Stimulated activated naive CD4-positive, alpha-beta T cell (primary cell): ENCODE data around the gene ATP6V0C.
"Not testable (repeated sequence)": the region's sequence is repeated elsewhere in the genome, so short reads cannot be mapped to it uniquely, and the experiment has no call there.

Experiments
- DNase-seq, 6 experiments: peaks; one replicate each; lab custom pipeline; 2025; lab: John Stamatoyannopoulos, UW

Gene ATP6V0C

DNA sequence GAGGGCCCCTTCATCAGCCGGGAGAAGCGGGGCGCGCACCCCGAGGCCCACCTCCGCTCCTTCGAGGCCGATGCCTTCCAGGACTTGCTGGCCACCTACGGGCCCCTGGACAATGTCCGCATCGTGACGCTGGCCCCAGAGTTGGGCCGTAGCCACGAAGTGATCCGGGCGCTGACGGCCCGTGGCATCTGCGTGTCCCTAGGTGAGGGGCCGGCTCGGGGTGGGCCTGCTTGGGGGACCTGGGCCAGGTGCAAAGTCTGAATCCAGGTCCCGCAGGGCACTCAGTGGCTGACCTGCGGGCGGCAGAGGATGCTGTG, 14.0 kb downstream of the ATP6V0C start:
- no peak for DNase-seq

DNA sequence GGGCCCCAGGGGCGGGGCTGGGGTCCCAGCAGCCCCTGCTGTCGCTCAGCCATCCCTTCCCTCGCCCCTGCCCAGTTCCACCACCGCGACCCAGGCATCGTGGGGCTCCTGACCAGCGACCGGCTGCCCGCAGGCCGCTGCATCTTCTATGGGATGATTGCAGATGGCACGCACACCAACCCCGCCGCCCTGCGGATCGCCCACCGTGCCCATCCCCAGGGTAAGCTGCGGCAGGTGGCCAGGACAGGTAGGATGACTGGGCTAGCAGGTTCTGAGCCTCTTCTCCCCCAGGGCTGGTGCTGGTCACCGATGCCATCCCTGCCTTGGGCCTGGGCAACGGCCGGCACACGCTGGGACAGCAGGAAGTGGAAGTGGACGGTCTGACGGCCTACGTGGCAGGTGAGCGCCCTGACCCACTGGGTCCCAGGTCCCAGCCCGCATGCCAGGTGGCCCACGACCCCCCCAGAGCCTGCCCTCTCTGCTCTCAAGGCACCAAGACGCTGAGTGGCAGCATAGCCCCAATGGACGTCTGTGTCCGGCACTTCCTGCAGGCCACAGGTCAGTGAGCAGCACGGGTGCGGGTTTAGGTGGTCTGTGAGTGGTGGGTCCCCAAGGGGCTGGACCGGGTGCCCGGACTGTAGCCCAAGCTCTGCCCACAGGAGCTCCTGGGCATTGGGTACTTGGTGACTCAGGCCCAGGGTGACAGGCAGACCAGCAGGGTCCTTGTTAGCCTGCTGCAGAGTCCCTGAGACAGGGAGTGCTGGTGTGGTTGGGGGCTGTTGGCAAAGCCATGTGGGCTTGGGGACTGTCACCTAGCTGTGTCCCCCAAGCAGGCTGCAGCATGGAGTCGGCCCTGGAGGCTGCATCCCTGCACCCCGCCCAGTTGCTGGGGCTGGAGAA, 14.7 kb downstream of the ATP6V0C start:
- no peak for DNase-seq

DNA sequence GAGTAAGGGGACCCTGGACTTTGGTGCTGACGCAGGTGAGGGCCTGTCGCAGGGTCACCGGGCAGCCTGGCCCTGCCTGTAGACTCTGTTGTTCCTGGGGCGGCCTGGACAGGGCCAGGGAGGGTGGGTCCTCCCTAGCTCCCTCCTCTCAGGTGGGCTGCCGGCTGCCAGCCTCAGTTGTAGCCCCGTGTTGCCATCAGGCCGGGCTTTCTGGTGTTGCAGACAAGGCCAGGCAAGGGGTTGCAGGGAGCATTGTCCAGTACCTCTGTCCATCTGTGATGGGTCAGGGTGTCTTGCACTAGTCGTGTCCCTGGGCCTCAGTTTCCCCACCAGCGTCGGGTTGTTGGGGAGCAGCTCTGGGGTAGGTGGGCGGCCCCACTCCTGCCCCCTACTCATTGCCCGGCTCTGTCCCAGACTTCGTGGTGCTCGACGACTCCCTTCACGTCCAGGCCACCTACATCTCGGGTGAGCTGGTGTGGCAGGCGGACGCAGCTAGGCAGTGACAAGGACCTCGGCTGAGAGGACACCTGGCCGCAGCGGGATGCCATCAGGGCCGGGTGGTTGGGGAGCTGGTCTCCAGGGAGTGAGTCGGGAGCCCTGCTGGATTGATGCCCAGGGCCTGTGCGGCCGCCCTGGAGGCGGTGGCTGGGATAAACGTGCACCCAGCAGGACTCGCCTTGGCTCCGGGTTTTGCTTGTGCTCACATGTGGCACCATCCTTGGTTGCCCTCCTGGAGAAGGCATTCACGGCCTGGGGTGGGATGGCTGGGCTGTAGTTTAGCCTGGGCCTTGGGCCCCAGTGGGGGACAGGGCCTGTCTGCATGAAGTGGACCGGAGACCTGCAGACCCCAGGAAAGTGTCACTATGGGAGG, 15.5 kb downstream of the ATP6V0C start:
- DNase-seq = no peak

DNA sequence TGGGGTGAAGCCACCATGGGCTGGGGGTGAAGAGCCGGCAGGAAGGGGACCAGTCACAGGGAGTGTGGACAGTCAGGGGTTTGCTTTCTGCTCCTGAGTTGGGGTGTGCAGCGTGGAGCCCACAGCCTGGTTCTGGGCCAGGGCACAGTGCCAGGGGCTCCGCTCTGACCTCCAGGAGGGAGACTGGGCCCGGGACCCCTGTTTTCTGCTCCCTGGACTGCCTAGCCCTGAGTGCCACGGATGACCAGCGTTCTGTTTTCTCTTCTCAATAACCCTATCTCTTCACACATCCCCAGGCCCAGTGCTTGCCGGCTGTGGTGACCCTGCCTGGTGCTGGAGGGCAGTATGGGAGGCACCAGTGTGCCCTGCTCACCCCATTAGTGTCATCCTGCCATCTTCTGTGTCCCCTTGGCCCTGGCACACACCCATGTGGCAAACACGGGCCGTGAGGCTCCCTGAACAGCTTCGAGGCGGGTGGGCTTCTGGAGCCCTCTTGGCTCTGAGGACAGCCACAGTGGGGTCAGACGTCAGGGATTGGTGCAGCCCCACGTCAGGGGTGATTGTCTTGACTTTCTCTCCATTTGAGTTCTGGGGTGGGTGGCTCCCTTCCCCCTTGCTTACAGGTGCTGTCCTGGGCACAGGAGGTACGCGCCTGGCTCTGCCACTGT, 16.3 kb downstream of the ATP6V0C start:
- no peak for DNase-seq

DNA sequence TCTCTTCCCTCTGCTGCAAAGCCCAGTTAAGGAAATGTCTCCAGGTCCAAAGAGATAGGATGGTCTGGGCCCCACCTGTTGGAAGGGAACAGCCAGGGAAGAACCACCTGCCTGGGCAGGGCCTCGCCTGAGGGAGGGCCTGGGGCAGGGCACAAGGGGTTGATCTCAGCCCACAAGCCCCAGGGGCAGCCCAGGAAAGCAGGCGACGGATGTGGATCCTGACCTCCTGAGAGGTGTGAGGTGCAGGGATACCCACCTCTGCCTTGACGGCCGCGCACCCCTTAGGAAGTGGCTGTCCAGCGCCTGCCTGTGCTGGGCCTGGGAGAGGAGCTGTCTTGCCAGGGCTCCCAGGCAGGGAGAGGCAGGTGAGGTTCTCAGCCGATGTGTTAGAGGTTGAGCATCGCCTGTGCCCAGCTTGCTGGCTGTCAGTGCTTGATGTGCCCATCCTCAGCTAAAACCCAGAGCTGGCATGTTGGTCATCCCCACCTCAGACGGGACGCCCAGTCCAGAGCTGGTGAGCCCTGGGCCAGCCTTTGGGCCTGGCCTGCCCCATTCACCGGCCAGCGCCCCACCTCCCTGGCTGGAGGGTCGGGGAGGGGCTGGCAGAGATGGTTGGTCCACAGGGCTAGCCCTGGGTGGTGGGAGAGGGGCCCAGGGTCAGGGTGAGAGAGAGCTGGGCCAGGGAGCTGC, 17.0 kb downstream of the ATP6V0C start:
- no peak for DNase-seq

DNA sequence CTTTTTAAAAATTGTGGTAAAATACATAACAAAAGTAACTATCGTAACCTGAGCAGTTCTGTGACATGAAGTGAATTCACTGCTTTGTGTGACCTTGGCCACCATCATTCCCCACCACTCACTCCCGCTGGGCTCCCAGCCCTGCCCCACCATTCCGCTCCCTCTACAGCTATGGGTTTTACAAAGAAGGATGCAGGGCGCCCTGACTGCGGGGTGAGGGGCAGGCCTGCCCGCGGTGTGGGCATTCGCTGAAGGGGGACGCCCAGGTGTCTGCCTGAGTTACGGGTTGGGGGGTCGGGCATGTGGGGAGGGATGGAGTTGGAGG, 17.6 kb downstream of the ATP6V0C start, which contains the start of gene CEMP1:
TSS of gene CEMP1 (minus strand) at position 38 of the 325 bp plus-strand sequence. CDS start 335 bp downstream, outside the sequence.
- DNase-seq = no peak

DNA sequence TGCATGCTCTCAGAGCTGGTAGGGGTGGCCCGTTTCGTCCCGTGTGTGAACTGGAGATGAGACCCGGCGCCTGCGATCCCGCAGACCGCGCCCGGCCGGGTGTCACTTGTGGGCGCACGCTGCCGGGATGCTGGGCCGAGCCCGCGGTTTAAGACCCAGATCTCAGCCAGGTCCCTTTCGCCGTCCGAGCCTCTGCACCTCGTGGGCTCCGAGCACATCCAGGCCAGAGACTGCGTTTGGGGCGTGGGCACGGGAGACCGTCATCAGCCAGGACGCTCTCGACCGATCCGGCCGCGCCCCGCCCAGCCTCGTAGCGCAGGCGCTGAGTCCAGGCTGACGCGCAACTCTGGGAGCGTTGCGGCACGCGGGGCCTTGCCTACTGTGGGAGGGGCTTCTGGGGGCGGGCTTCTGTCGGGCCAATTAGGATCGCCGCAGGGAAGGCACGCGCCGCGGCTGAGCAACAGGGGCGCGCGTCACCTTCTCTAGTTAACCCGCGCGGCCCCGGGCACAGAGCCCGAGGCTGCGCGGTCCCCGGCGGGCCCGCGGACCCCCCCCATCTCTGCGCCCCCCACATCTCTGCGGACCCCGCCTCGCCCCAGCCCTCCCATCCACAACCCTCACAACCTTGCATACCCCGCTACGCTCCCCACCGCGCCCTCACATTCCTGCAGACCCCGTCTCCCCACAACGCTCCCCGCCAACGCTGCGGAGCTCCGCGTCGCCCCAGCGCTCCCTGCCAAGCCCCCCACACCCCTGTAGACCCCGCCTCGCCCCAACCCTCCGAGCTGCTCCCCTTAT, 18.1 kb downstream of the ATP6V0C start:
- peak; percentile 91 to 97 (median 93) for DNase-seq

DNA sequence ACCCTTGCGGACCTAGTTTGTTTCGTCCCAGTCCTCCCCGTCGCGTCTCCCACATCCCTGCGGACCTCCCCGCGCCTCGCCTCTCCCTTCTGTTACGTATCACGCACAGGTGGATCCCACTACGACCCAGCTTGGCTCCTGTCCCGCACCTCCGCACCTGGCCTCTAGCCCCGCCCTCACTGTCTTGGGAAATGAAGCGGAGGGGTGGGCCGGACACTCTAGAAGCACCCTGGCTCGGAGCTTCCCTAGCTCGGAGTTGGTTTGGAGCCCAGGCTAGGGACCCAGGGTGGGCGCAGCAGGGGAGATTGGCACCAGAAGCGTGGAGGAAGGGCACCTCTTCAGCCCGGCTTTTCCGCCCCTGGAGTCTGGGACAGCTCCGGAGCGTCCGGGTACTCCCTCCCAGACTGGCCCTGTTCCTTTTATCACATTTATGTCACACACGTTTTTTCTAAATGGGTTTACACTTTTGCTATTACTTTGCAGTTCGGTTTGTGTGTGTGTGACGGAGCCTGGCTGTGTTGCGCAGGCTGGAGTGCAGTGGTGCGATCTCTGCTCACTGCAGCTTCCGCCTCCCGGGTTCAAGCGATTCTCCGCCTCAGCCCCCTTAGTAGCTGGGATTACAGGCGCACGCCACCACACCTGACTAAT, 18.9 kb downstream of the ATP6V0C start:
- DNase-seq = peak; percentile 52 to 86 (median 72)

DNA sequence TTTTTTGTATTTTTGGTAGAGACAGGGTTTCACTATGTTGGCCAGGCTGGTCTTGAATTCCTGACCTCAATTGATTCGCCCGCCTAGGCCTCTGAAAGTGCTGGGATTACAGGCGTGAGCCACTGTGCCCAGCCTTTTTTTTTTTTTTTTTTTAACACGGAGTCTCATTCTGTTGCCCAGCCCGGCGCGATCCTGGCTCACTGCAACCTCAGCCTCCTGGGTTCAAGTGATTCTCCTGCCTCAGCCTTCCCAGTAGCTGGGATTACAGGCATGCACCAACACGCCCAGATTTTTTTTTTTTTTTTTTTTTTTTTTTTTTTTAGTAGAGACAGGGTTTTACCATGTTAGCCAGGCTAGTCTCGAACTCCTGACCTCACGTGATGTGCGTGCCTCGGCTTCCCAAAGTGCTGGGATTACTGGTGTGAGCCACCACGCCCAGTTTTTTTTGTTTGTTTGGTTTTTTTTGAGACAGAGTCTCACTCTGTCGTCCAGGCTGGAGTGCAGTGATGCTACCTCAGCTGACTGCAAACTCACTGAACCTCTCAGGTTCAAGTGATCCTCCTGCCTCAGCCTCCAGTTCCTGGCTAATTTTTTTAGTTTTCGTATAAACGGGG, 19.5 kb downstream of the ATP6V0C start:
- DNase-seq = not testable (repeated sequence)

DNA sequence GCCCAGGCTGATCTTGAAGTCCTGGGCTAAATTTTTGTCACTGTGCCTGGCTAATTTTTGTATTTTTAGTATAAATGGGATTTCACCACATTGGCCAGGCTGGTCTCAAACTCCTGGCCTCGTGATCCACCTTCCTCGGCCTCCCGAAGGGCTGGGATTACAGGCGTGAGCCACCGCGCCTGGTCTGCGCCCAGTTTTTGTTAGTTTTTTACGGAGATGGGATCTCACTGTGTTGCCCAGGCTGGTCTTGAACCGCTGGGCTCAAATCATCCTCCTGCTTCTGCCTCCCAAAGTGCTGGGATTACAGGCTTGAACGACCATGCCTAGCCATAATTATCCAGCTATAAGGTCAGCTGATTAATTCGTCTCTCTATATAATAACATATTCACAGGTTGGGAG, 20.2 kb downstream of the ATP6V0C start:
- no peak for DNase-seq

DNA sequence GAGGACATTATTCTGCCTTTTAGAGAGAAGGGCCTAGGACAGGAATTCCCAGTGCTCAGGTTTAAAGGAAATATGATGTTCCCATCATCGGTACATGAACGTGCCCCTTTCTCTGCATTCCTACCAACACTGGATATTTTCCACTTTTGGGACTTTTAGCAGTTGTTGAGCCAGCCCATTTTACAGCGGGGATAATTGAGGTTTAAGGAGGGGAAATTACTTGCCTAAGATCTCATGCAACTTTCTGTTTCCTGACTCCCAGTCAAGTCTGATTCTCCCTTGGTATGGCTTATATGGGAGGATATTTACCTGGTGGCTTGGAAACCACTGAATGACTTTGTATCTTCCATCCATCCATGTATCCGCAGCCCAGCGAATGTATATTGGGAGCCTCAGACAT, 20.6 kb downstream of the ATP6V0C start:
- not testable (repeated sequence) for DNase-seq

DNA sequence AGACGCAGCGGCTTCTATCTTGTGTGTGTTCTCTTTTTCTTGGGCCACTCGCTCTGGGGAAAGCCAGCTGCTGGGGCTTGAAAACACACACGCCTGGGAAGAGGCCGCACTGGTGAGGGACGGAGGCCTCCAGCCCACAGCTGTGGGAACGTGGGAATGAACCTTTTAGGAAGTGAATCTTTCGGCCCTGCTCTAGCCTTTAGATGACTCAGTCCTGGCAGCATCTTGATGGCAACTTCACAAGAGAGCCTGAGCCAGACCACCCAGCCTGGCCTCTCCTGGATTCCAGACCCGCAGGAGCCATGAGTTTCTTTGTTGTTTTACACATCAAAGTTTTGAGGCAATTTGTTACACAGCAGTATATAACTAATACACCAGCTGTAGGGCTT, 21.9 kb downstream of the ATP6V0C start:
- DNase-seq = no peak

DNA sequence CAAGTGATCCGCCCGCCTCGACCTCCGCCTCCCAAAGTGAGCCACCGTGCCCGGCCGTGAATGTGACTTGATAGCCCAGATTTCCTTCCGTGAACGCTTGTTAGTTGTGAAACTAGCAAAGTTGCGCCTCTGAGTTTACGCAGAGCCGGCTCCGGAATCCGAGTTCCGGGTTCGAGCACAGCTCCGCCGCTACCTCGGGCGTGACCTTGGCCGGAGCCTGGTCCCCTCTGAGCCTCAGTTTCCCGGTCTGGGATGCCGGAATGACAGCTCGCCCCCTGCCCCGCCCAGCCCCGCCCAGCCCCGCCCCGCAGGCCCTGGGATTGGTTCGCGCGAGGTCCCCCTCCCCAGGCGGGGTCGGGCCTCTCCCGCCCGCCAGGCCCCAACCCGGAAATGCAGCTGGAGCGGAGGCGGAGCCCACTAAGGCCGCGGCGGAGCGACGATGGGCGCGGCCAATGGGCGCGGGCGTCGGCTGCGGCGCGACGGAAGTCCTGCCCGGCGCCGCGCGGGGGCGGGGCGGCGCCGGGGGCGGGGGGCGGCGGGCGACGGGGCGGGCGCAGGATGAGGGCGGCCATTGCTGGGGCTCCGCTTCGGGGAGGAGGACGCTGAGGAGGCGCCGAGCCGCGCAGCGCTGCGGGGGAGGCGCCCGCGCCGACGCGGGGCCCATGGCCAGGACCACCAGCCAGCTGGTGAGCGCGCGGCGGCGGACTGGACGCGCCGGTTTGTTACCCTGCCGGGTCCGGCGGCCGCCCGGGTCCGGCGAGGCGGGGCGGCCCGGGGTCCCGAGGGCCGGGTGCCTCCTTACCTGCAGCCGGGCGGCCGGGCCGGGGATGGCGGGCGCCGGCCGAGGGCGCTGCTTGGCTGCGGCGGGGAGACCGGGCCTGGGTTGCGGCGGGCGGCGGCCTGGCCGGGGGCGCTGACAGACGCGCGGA, 24.0 kb downstream of the ATP6V0C start, which contains the start of gene PDPK1:
TSS of gene PDPK1 (plus strand) at position 571 of the 929 bp plus-strand sequence. CDS start at position 663, 92 bp downstream.
- DNase-seq = peak; percentile 88 to 95 (median 92)

DNA sequence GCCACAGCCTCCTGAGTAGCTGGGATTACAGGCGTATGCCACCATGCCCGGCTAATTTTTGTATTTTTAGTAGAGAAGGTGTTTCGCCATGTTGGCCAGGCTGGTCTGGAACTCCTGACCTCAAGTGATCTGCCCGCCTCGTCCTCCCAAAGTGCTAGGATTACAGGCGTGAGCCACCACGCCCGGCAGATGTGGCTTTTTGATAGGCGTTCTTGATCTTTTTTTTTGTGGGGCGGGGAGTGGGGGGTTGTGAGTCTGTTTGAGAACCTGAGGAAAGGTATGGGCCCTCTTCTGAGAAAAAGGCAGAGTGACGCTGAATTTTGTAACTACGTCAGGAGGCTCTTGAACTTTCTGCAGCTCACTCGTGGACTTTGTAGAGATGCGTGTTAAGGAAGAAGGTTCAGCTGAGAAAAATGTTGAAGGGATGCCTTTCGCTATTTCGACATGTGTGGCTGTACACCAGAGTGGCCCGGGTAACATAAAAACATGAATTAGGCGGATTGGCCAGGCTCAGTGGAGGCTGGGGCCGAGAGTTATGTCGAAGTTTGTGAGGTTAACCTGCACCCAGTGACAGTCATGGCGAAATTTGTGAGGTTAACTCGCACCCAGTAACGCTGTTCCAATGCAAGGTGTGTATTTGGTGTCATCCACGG, 25.6 kb downstream of the ATP6V0C start:
- DNase-seq = not testable (repeated sequence)

DNA sequence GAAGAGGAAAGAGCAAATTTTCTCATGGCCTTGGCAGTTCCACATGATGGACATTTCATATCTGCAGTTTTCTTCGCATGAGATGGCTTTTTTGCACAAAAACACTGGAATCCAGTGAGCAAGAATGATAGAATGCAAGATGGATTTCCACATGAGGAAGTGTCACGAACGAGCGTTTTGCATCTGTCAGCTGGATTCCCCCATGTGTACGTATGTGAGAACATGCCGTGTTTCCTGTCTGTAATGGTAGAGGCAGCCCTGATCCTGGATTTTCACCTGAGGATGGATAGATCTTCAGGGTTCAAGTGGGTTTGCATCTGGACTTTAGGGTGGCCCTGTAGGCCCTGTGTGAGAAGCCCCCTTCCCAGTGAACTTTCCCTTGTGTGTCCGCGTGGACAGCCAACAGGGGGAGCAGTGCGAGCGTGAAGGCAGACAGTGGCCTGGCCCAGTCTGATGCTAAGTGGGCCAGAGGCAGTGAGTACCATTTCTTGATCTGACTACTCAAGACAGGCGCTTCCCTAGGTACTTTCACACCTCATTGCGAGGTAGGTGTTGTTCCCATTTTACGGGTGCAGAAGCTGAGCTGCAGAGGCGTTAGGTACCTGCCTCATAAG, 26.2 kb downstream of the ATP6V0C start:
- not testable (repeated sequence) for DNase-seq

DNA sequence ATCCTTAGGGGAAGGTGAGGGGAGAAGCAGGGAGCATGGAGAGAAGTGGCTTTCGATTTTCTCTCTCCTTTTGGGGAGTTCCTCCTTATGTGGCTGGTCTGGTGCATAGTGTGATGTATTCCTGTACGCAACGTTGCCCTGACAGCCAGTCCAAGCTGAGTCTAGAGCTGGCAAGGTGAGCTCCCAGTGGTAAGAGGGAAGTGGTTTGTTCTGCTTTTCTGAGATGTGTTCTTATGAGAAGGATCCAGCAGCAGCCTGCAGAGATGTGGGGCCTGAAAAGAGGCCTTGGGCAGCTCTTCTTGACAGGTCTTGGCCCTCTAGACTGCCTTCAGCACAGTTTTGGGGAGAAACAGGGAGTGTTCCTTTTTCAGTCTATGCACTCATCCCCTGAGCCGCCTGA, 27.2 kb downstream of the ATP6V0C start:
- DNase-seq = not testable (repeated sequence)

DNA sequence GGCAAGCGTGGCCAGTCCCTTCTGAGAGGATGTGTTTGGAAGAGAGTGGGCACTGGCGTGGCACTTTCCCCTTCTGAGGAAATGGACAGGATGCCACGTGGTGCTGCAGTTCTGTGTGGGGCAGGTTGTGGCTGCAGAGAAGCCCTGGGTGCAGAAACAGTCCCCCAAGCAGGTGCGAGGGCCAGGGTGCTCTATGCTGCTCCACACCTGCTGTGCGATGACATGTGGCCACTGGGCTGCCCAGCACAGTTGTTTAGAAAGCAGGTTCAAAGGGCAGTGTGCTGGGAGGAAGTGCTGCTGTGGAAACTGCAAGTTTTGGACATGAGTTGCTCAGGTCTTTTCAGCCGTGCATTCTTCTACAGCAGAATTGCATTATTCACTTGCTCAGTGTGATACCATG, 27.7 kb downstream of the ATP6V0C start:
- DNase-seq = not testable (repeated sequence)

DNA sequence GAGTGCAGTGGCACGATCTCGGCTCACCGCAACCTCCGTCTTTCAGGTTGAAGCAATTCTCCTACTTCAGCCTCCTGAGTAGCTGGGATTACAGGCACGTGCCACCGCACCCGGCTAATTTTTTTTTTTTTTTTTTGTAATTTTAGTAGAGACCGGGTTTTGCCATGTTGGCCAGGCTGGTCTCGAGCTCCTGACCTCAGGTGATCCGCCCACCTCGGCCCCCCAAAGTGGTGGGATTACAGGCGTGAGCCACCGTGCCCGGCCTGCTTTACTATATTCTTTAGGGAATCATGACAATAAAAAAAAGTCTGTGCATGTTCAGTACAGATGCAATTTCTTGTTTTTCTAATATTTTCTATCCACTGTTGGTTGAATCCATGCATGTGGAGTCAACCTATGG, 30.0 kb downstream of the ATP6V0C start:
- not testable (repeated sequence) for DNase-seq
